OCI-LY1 (cell line): Measurements from ENCODE around the gene FOXL3.

ENCODE experiments used
- H2AFZ ChIP-seq: fragments of 200-600 bp; sonication (generic), shearing (Covaris generic); 2 replicates; pipeline ENCODE4 v1.6.0; 2014; ENCODE audit warnings: antibody characterized with exemption, mild to moderate bottlenecking, low read length
- H3F3A ChIP-seq: fragments of 200-600 bp; sonication (generic), shearing (Covaris generic); 2 replicates; pipeline ENCODE4 v1.6.0; 2014; ENCODE audit warnings: mild to moderate bottlenecking, antibody characterized with exemption, low read length, moderate library complexity; ENCODE audit not compliant: insufficient read depth
- H3K27ac ChIP-seq: fragments of 200-600 bp; sonication (generic); 2 replicates; pipeline ENCODE4 v1.5.1; 2014; ENCODE audit warnings: low read length, mixed run types, mild to moderate bottlenecking, low read depth; ENCODE audit not compliant: poor library complexity, severe bottlenecking
- H3K27me3 ChIP-seq: fragments of 200-600 bp; sonication (generic); 2 replicates; pipeline ENCODE4 v1.6.0; 2014; ENCODE audit warnings: antibody characterized with exemption, mild to moderate bottlenecking, low read length, moderate library complexity; ENCODE audit not compliant: insufficient read depth
- H3K36me3 ChIP-seq: fragments of 200-600 bp; sonication (generic); 2 replicates; pipeline ENCODE4 v1.6.1; 2014; ENCODE audit warnings: mild to moderate bottlenecking, antibody characterized with exemption, low read length, moderate library complexity, mixed read lengths; ENCODE audit not compliant: insufficient read depth
- H3K4me1 ChIP-seq: fragments of 200-600 bp; sonication (generic); 2 replicates; pipeline ENCODE4 v1.5.1; 2014; ENCODE audit warnings: mild to moderate bottlenecking, low read length, moderate library complexity; ENCODE audit not compliant: insufficient read depth, severe bottlenecking
- H3K4me2 ChIP-seq: fragments of 200-600 bp; sonication (generic), shearing (Covaris generic); 2 replicates; pipeline ENCODE4 v1.6.1; 2014; ENCODE audit warnings: low read length
- H3K4me3 ChIP-seq: fragments of 200-600 bp; sonication (generic); 2 replicates; pipeline ENCODE4 v1.5.1; 2014; ENCODE audit warnings: low read length, low read depth, mild to moderate bottlenecking, mixed read lengths; ENCODE audit not compliant: poor library complexity, severe bottlenecking
- H3K79me2 ChIP-seq: fragments of 200-600 bp; shearing (Covaris generic); 2 replicates; pipeline ENCODE4 v1.6.1; 2016; ENCODE audit warnings: mixed run types, low read length, mixed read lengths; ENCODE audit not compliant: insufficient read depth
- H3K9ac ChIP-seq: fragments of 200-600 bp; sonication (generic), shearing (Covaris generic); 2 replicates; pipeline ENCODE4 v1.6.1; 2014; ENCODE audit warnings: mild to moderate bottlenecking, low read length, mixed read lengths
- H3K9me2 ChIP-seq: fragments of 200-600 bp; sonication (generic), shearing (Covaris generic); 2 replicates; pipeline ENCODE4 v1.6.1; 2014; ENCODE audit warnings: low read depth, mild to moderate bottlenecking, low read length, mixed read lengths
- H3K9me3 ChIP-seq: fragments of 200-600 bp; shearing (Covaris generic); 2 replicates; pipeline ENCODE4 v1.6.1; 2014; ENCODE audit warnings: low read length, mixed read lengths
- H4K20me1 ChIP-seq: fragments of 200-600 bp; sonication (generic), shearing (Covaris generic); 2 replicates; pipeline ENCODE4 v1.6.0; 2016; ENCODE audit warnings: mild to moderate bottlenecking, low read length; ENCODE audit not compliant: insufficient read depth
- CTCF ChIP-seq: fragments of 200-600 bp; sonication (generic), shearing (Covaris generic); IDR thresholded peaks from 2 replicates; pipeline ENCODE4 v1.5.1; 2017; ENCODE audit warnings: mild to moderate bottlenecking, antibody characterized with exemption, low read length, moderate library complexity, mixed read lengths
- EZH2 ChIP-seq: fragments of 200-600 bp; sonication (generic), shearing (Covaris generic); IDR thresholded peaks from 2 replicates; pipeline ENCODE4 v1.8.0; 2017; ENCODE audit warnings: borderline replicate concordance, mixed run types, mild to moderate bottlenecking, antibody characterized with exemption, low read length, moderate library complexity, mixed read lengths

Gene FOXL3

GRCh38 chr7:336810-337566, 47.0 kb downstream of the FOXL3 start:
- Histone ChIP-seq H3K79me2 (no peaks in the 10 kb centered on the region), H3K4me2 (no peak overlapping the region), H3K4me1 (no peaks in the 10 kb centered on the region), H3K4me3 (no peak overlapping the region), H2AFZ (no peak overlapping the region), H3K36me3 (no peaks in the 10 kb centered on the region), H3K9ac (no peak overlapping the region), H3K27me3 (no peaks in the 10 kb centered on the region), H3K27ac (no peak overlapping the region), H3K9me2 (no peaks in the 10 kb centered on the region), H3F3A (0 out of 2 replicates have a peak, but pooled peaks cover 4% of the 10 kb centered on the region), H3K9me3 (no peaks in the 10 kb centered on the region), H4K20me1 (no peaks in the 10 kb centered on the region)
- TF ChIP-seq EZH2 = no peak

- TF ChIP-seq EZH2 (no peak), CTCF (no peak)
- no peak overlapping the region for H3K27ac ChIP-seq
- H3K4me3 ChIP-seq = no peak overlapping the region
- no peaks in the 10 kb centered on the region for H3K79me2 ChIP-seq
- no peaks in the 10 kb centered on the region for H3K36me3 ChIP-seq
- H3K9me2 ChIP-seq = no peaks in the 10 kb centered on the region
- no peaks in the 10 kb centered on the region for H3K9me3 ChIP-seq
- 0 out of 2 replicates have a peak, but pooled peaks cover 4% of the 10 kb centered on the region for H3F3A ChIP-seq
- no peak overlapping the region for H3K4me2 ChIP-seq
- H3K9ac ChIP-seq = no peak overlapping the region
- H3K4me1 ChIP-seq = no peaks in the 10 kb centered on the region
- no peaks in the 10 kb centered on the region; the same call in 1 of the 2 replicates for H3K27me3 ChIP-seq
- H2AFZ ChIP-seq = no peak overlapping the region
- H4K20me1 ChIP-seq = no peaks in the 10 kb centered on the region
Observed at GRCh38 chr7:337567-337951, 47.6 kb downstream of the FOXL3 start.

GRCh38 chr7:338295-339061, 48.5 kb downstream of the FOXL3 start:
- no peaks in the 10 kb centered on the region for H3K79me2 ChIP-seq
- no peaks in the 10 kb centered on the region for H3K36me3 ChIP-seq
- 0 out of 2 replicates have a peak, but pooled peaks cover 4% of the 10 kb centered on the region for H3F3A ChIP-seq
- H3K4me1 ChIP-seq = no peaks in the 10 kb centered on the region
- no peak overlapping the region for H2AFZ ChIP-seq
- no peak overlapping the region for H3K4me2 ChIP-seq
- H3K27me3 ChIP-seq = no peaks in the 10 kb centered on the region; the same call in 1 of the 2 replicates
- H3K9me2 ChIP-seq = no peaks in the 10 kb centered on the region
- no peak overlapping the region for H3K4me3 ChIP-seq
- H3K9ac ChIP-seq = no peak overlapping the region
- no peaks in the 10 kb centered on the region for H3K9me3 ChIP-seq
- H3K27ac ChIP-seq = no peak overlapping the region
- TF ChIP-seq EZH2 = no peak
- no peak for TF ChIP-seq CTCF
- H4K20me1 ChIP-seq = no peaks in the 10 kb centered on the region
